ENCODE measurements around the gene ENTPD6.

The ENTPD6 gene

GRCh38 chr20:25207149-25207959 lies 11.8 kb downstream of the ENTPD6 start:
- no peak for DNase-seq (ENCODE audit: low read depth, low spot score)
- H3K27ac ChIP-seq = no peak overlapping the region

GRCh38 chr20:25207960-25208534 lies 12.5 kb downstream of the ENTPD6 start:
- no peak for DNase-seq (ENCODE audit: low read depth, low spot score)
- no peak overlapping the region for H3K27ac ChIP-seq

GRCh38 chr20:25209400-25209799 lies 13.9 kb downstream of the ENTPD6 start:
- no peak for DNase-seq (ENCODE audit: low read depth, low spot score)

GRCh38 chr20:25209911-25210310 lies 14.4 kb downstream of the ENTPD6 start:
- DNase-seq (ENCODE audit: low read depth, low spot score) = no peak
- no peak overlapping the region for H3K27ac ChIP-seq

More at GRCh38 chr20:25209400-25209799, 13.9 kb downstream of the ENTPD6 start:
- H3K27ac ChIP-seq = no peak overlapping the region

GRCh38 chr20:25211273-25211672 lies 15.8 kb downstream of the ENTPD6 start:
- H3K27ac ChIP-seq = no peak overlapping the region
- DNase-seq (ENCODE audit: low read depth, low spot score) = no peak

GRCh38 chr20:25212242-25212641 lies 16.7 kb downstream of the ENTPD6 start:
- no peak for DNase-seq (ENCODE audit: low read depth, low spot score)
- H3K27ac ChIP-seq = no peak overlapping the region

- no peak overlapping the region for H3K27ac ChIP-seq
- no peak for DNase-seq (ENCODE audit: low read depth, low spot score)
Observed at GRCh38 chr20:25213566-25214425, 18.3 kb downstream of the ENTPD6 start.

GRCh38 chr20:25214426-25214790 lies 18.9 kb downstream of the ENTPD6 start:
- DNase-seq (ENCODE audit: low read depth, low spot score) = no peak
- H3K27ac ChIP-seq = no peak overlapping the region

DNA sequence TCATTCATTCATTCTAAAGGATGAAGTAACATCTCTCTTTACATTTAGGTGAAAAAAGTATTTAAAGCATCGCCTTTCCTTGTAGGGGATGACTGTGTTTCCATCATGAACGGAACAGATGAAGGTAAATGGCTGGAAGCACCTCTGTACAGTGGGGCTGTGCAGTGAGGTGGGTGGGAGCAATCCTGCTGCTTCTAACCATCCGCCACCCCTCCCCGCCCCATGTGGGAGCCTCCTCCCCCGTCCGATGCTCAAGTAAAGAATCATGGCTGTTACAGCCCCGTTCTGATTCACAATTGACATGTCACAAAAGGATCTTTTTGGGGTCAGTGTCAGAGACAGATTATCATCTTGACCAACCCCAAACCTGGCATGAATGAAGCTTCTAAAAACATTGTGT lies 19.3 kb downstream of the ENTPD6 start:
- no peak overlapping the region for H3K27ac ChIP-seq
- DNase-seq (ENCODE audit: low read depth, low spot score) = no peak

- no peak overlapping the region for H3K27ac ChIP-seq
- DNase-seq (ENCODE audit: low read depth, low spot score) = no peak
Observed at GRCh38 chr20:25215521-25215920, 20.0 kb downstream of the ENTPD6 start.

DNA sequence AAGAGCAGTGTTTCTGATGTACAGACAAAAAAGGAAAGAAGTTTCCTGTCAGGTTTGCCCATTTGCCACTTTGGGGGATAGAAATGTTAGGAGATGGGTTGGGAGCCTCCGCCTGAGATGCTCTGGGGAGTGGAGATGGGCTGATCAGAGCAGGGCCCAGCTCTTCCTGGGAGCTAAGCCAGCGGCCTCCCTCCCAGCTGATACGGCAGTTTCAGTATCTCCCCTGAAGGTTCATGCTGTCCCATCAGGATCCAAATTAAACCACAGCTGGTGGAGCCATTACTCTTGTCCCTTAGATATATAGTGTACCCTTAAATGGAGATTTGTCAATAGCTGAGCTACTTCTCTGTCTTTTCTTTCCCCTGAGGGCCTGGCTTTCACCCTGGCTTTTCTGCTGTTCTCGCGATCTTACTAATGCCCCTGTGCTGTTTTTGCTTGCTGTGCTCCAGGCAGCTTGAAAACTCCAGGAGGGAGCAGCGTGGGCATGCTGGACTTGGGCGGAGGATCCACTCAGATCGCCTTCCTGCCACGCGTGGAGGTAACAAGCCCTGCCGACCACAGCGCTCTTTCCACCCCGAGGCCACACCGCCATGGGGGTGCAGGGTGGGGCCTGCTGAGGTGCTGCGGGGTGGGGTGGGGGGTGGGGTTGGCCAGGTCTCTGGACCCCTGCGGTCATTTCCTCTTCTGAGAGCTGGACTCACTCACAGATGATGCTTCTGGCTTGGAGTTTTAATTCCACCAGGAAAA lies 20.9 kb downstream of the ENTPD6 start:
- no peak overlapping the region for H3K27ac ChIP-seq
- DNase-seq (ENCODE audit: low read depth, low spot score) = no peak

- DNase-seq (ENCODE audit: low read depth, low spot score) = no peak
- H3K27ac ChIP-seq = no peak overlapping the region
Observed at GRCh38 chr20:25217161-25218108, 21.9 kb downstream of the ENTPD6 start.

GRCh38 chr20:25218109-25218486 lies 22.6 kb downstream of the ENTPD6 start:
- no peak overlapping the region for H3K27ac ChIP-seq

DNA sequence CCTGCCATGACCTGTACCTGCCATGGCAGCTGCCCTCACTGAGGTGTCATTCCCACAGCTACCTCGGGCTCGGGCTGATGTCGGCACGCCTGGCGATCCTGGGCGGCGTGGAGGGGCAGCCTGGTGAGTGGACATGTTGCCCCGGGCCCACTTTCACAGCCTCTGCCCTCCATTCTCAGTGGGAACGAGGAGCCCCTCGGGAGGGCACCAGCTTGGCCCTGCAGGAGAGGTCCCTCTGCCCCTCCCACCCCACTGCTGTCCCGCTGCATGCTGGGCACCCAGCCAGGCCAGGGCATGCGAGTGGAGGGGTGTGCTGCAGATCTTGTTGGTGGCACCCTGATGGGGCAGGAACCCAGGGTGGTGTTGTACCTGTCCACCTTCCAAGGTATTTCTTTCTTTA lies 23.0 kb downstream of the ENTPD6 start:
- H3K27ac ChIP-seq = no peak overlapping the region
- no peak for DNase-seq (ENCODE audit: low read depth, low spot score)

More at GRCh38 chr20:25218109-25218486, 22.6 kb downstream of the ENTPD6 start:
- no peak for DNase-seq (ENCODE audit: low read depth, low spot score)

DNA sequence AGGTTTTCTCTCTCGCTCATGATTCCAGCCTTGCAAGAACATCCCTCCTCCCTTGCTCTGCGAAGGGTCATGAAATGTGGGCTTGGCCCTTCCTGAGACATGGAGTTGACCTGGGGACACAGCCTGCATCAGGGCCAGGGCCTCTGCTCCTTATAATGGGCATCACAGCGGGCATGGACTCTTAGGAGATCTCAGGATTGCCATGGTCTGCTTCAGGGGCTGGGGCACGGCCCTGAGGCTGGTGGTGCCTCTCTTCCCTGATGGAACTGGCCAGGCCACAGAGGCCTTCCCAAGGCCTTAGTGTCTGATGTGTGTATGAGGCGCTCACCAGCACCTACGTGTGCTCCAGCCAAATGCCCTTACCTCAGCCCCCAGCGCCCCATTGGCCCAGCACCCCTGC lies 23.9 kb downstream of the ENTPD6 start:
- no peak for DNase-seq (ENCODE audit: low read depth, low spot score)
- H3K27ac ChIP-seq = no peak overlapping the region

DNA sequence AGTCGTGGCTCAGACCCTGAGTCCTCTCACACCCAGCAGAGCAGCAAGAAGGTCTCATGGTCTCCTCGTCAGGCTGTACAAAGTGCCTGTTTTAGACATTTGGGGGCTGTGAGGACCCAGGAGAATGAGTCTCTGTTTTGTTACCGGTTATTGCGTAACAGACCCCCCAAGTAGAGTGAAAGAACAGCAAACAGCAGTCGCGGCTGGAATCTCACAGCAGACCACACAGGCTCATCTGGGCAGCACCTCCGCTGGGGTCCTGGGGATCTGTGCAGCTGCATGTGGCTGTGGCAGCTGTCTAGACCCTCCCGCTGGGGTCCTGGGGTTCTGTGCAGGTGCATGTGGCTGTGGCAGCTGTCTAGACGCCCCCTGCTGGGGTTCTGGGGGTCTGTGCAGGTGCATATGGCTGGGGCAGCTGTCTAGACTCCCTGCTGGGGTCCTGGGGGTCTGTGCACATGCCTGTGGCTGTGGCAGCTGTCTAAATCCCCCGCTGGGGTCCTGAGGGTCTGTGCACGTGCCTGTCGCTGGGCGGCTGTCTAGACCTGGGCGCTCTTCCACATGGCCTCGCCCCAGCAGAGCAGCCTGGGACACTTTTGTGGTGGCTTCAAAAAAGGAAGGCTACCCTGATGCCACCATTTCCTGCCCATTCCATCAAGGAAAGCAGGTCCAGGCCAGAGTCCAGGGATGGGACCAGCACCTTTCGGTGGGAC lies 24.7 kb downstream of the ENTPD6 start:
- no peak for DNase-seq (ENCODE audit: low read depth, low spot score)
- no peak overlapping the region for H3K27ac ChIP-seq

DNA sequence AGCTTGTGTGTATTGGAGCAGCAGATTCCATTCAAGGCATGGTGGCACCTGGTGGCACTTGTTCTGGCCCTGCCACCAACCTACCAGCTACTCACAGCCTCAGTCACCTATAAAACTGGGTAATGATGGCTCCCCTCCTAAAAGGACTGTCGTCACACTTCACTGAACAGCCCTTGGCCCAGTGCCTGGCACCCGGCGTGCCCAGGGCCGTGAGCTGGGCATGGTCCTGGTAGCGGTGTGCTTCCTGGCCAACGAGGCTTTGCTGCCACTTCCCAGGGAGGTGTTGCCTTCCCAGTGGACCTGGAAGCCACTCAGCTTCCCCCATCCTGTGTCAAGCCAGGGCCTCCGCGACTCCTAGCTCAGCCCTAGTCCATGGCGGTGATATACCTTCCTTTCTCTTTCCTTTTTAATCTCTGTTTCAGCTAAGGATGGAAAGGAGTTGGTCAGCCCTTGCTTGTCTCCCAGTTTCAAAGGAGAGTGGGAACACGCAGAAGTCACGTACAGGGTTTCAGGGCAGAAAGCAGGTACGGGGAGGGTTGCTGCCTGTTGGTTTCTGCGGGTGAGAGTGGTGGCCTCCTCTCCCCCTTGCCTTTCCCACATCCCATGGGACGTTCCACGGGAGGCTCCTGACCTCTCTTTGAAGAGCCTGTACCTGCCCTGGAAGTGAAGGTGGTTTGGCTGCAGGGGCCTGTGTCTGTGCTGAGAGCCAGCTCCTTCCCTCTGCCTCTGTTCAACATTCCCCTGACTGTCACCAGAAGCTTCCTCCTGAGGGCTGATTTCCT lies 25.5 kb downstream of the ENTPD6 start:
- no peak for DNase-seq (ENCODE audit: low read depth, low spot score)
- no peak overlapping the region for H3K27ac ChIP-seq
